DND-41 (cell line): Measurements from ENCODE around the gene SLC32A1.

Experiments
- CTCF ChIP-seq: IDR thresholded peaks from 2 replicates; pipeline ENCODE4 v1.5.1; 2012; ENCODE audit warnings: borderline replicate concordance, low read length, moderate library complexity, mild to moderate bottlenecking; ENCODE audit not compliant: poor library complexity, severe bottlenecking; ENCODE audit errors: extremely low read depth
- EZH2 ChIP-seq: IDR thresholded peaks from 3 replicates; pipeline ENCODE4 v1.6.1; 2012; ENCODE audit warnings: borderline replicate concordance, low read depth, mild to moderate bottlenecking, moderate library complexity, low read length, inconsistent platforms; ENCODE audit not compliant: severe bottlenecking

DNA sequence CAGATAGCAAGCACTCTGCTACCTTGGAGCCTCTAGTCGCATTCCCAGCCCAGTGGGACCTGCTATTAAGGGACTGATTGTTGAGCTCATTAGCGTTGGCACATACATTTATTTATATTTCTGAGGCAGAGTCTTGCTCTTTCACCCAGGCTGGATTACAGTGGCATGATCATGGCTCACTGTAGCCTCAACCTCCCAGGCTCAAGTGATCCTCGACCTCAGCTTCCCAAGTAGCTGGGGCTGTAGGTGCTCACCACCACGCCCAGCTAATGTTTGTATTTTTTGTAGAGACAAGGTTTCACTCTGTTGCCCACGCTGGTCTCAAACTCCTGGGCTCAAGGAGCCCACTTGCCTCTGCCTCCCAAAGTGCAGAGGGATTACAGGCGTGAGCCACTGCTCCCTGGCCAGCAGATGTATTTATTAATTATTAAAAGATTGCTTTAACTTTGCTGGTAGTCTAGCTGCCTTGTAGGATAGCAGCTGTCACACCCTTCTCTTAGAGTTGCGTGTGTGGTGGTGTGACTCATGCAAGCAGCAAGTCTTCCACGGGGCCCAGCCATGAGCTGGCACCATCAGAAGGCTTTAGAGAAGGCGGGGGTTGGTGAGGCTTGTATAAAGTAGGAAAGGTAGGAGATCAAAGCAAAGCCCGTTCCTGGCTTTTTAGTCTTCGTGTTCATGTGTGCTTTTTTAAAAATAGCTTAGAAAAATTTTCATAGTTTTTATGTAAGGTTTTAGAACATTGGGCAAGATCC, 40.5 kb downstream of the SLC32A1 start:
- TF ChIP-seq CTCF (no peak), EZH2 (no peak)
